ENCODE data around the gene ACAP3.

Gene ACAP3

DNA sequence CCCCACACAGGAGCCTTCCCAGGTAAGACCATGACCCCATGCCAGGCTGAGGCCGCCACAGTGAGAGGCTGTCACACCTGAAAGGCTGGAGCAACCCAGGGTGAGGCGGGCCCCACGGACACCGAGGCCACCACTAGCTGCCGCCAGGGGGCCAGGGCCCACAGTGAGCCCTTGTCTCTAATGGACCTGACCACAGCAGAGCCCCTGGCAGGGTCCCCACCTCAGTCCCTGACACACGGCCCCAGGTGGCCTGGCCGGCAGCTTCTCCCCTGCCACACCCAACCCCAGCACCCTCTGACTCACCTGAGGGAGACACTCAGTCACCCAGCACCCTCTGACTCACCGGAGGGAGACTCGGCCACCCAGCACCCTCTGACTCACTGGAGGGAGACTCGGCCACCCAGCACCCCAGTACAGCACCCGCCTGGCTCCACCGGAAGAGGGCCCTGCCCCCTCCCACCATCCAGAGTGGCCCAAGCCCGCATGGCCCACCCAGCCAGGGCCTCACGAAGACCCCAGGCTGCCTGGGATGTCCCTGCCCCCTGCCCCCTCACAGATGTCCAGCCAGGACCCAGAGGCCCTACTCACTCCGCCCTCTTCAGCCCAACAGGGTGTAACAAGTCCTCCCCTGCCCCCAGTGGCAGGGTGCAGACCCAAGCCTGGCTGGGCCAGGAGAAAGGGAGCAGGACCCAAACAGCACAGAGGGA, 37.1 kb upstream of the ACAP3 start:
- peak; percentile 58 for DNase-seq (ENCODE audit: low spot score)

DNA sequence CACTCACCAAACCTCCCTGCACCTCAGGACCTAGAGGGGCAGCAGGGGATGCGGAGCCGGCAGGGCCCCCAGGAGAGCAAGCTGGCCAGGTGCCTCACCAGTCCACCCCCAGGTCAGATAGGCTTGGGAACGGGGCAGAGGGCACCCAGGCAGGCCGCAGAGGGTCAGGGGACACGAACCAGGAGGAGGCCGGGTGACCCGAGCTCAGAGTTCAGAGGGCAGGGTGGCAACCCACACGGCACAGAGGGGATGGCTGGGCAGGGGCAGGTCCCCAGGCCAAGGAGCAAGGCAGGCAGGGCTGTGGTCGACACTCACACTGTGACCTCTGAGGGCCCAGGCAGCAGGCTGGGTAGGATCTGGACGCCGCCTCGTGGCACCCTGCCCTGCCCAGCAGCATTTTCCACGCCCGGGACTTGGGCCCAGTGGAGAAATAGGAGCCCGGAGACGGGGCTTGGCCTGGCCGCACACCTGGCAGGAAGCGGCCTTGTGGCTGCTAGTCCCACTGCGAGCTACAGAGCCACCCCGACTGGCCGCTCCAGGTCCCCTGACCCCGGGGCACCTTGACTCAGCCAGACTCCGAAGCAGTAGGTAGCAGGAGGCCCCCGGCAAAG, 36.2 kb upstream of the ACAP3 start:
- DNase-seq (ENCODE audit: low spot score): no peak

DNA sequence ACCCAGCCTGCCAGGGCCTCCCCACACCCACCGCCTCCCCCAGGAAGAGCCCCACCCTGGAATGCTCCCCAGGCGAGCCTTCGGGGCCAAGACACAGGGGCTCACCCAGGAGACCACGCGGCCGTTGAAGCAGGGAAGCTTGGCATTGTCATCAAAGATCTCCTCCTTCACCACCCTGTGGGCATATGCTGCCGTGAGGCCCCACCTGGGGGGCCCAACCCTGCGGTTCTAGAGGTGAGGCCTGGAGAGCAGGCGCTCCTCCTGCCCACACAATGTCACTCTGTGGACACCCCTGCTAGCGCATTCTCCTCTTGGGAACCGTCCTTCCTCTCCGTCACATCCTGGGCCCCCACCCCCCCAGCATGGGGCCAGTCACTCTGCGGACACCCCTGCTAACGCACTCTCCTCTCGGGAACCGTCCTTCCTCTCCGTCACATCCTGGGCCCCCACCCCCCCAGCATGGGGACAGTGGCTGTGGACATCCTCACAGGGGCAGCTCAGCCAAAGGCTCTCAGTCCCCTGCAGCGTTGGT, 34.9 kb upstream of the ACAP3 start:
- no peak for DNase-seq (ENCODE audit: low spot score)

DNA sequence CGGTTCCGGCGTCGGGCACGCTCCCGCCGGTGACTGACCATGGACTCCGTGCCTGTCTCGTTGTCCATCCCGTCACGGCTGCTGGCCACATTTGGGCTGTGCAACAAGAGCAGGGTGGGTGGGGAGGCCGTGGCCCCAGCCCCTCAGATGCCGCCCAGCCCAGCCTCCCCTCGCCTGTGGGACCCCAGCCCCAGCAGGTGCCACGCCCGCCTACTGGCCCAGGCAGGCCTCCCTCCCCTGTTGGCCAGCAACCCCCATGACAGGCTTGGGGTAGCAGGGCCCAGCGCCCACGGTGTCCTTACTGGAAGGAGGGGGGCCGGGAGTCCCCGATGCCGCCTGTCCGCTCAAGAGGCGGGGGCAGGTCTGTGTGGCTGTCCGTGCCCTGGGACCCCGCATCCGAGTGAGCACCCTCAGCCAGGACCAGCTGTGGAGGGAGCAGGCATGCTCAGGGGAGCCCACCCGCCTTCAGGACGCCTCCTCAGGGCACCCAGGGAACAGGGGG, 34.4 kb upstream of the ACAP3 start:
- no peak for DNase-seq (ENCODE audit: low spot score)

DNA sequence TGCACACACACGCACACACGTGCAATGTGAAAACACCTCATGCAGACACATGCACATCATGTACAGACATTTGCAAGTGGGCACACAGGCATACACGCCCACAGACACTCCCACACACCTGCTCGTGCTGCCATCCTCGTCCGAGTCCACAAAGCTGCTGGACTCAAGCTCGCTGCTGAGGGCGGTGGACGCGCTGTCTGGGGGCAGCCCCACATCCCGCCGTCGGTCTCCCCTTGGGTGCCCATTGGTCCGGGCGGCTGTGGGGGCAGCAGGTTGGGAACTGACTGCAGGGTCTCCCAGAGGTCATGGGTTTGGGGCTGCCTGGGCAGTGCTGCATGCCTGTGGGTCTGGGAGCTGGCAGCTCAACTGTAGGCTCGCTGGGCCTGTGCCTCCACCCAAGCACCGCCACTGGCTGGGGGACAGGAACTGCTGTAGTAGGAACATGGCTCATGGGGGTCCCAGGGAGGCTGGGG, 33.9 kb upstream of the ACAP3 start:
- DNase-seq (ENCODE audit: low spot score): no peak

DNA sequence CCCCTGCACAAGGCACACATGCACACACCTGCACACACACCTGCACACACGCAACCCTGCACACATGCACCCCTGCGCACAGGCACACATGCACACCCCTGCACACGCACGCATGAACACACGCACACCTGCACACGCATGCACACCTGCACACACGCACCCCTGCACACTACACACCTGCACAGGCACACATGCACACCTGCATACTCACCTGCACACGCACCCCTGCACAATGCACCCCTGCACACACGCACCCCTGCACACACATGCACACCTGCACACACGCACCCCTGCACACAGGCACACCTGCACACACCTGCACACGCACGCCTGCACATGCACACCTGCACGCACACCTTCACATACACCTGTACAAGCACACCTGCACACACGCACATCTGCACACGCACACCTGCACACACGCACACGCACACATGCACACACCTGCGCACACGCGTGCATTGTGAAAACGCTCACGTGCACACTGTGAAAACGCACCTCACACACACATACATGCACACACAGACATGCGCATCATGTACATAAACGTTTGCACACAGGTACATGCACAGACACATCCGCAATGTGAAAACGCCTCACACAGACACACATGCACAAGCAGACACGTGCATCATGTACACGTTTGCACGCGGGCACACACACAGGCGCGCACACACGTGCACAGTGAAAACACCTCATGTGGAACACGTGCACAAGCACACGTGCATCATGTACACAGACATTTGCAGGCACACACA, 33.2 kb upstream of the ACAP3 start:
- no peak for DNase-seq (ENCODE audit: low spot score)

DNA sequence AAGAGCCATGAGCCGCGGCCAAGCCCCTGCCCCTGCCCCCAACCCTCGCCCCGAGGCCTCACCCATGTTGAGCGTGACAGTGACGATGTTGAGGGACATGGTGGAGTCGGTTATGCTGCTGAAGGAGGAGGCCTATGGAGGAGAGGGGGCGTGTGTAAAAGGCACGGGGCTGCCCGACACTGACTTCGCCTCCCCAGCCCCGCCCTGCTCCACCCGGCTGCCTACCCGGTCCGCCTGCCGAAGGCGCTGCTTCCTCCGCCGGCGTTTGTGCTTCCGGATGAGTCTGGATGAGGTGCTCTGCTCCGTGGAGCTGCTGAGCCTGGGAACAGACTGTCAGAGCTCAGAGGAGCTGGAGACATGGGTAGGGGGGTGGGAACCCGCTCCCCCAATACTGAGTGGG, 32.5 kb upstream of the ACAP3 start:
- DNase-seq (ENCODE audit: low spot score): no peak

DNA sequence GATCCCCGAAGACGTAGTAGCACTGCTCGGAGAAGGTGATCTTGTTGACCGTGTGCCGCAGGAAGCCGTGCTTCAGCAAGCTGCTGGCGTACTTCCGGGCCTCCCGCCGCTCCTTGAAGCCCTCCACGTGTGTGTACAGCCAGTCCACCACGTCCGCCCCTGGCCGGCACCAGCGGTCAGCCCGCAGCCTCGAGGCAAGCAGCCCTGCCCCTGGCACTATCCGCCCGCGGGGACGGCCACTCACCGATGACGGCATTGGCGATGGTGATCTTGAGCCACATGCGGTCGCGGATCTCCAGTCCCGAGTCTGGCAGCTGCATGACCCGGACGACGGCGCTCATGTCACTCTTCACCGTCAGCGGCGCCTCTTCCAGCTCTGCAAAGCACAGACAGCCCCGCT, 30.5 kb upstream of the ACAP3 start:
- DNase-seq (ENCODE audit: low spot score): no peak

DNA sequence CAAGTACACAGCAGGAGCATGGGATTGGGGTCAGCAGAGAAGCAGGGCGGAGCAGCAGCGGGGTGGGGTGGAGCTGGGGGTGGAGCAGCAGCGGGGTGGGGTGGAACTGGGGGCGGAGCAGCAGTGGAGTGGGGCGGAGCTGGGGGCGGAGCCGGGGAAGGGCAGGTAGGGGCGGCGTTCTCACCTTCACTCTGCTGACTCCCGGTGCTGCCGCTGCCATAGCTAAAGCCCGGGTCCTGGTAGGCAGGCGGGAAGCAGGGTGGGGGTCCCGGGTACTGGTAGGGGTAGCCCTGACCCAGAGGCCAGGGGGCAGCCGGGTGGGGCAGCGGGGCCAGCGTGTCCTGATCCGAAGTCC, 30.0 kb upstream of the ACAP3 start:
- DNase-seq (ENCODE audit: low spot score): peak; percentile 29

DNA sequence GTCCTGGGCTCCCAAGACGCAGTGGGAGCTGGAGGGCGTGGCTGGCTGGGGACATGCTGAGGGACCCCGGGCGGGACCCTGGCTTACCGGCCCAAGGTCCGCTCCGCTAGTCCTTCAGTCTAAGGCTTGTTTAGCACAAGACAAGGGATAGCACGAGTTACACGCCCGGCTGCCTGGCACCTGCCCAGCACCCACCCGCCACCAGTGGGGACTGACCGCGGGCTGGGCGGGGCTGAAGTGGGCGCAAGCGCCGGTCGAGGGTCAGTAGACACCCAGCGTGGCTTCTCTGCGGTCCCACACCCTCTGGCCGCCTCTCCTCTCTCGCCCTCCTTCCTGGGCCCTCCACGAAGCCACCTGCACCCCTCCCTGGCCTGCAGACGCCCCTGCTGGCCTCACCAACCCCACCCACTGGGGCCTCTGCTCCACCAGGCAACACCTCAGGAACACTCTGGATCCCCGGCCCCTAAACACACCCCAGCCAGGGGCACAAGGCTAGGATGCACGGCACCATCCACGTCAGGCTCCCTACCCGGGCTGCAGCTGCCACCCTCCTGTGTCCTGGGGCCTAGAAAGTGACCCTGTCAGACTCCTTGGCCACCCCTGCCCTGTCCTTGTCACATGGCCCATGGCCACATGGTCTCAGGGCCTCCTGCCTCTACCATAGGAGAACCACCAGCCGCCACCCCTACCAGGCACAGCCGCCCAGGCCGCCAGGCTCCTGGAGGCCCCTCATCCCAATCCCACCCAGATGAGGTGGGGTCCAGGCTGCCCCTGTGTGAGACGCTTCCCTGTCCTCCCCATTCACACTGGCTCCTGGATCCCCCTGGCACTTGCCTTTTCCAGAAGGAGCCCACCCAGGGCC, 29.4 kb upstream of the ACAP3 start:
- no peak for DNase-seq (ENCODE audit: low spot score)

DNA sequence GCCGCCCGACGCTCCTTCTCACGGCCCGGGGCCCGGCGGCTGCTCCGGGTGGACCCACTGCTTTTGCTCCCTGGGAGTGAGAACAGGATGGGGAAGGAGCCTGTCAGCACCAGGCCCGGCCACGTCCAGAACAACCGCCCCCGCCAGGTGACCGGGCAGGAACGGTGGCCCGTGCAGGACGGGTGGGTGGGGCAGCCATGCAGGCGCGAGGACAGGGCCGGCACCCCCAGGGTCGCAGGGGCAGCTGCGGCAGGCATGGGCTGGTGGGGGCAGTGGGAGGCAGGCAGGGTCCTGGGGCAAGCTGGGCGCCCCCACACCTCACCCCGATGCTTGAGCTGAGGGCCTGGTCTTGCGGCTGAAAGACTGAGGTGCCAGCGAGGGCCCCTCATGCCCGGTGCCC, 28.7 kb upstream of the ACAP3 start:
- no peak for DNase-seq (ENCODE audit: low spot score)

DNA sequence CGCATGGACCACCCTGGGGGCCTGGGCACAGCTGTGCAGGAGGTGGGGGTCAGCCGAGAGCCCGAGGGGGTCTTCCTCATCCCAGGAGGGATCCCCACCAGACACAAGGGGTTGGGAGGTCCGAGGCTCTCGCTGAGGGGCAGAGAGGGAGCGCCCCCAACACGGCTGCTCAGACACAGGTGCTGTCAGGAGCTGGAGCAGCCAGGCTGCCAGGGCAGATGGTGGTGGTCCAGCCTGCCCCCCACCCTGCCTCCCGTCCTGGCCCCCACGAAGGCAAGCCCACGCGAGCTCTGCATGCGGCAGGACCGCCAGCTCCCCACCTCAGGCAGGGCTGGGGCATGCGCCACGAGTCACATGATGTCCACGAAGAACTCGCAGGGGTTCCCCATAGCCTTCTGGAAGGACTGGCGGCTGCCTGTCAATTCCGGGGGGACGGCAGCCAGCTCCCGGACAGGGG, 28.1 kb upstream of the ACAP3 start:
- no peak for DNase-seq (ENCODE audit: low spot score)

DNA sequence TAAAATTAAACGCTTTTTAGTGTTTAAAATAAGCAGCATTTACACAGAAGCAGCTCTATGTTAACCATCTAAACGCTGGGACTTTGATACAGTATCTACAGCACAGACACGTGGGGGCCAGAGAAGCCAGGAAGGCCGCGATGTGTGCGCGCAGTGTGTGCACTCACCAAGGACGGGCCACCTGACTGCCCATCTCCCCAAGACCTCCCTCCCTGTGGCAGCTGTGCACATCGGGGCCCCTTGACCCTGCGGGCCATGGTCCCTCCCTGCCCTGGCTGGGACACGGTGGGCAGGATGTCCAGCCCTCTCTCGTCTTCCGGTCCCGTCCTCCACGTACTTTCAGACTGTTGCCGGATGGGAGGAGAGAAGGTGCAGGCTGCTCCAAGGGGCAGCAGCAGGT, 27.6 kb upstream of the ACAP3 start:
- DNase-seq (ENCODE audit: low spot score): no peak

DNA sequence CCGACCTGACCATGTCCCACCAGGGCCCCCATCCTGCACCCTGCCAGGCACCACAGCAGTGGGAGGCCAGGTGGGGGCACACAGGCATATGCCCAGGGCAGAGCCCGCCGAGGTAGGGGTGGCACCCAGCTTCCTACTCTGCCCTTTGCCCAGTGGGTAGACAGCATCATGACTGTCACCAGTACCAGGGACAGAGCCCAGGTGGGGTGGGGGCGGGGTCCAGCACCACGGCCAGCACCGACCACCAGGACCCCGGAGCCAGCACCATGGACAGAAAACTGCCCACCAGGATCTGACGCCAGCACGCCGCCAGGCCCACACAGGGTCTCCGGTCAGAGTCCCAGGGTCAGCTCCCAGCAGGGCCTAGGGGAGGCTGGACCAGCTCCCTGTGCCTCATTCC, 27.1 kb upstream of the ACAP3 start:
- no peak for DNase-seq (ENCODE audit: low spot score)

DNA sequence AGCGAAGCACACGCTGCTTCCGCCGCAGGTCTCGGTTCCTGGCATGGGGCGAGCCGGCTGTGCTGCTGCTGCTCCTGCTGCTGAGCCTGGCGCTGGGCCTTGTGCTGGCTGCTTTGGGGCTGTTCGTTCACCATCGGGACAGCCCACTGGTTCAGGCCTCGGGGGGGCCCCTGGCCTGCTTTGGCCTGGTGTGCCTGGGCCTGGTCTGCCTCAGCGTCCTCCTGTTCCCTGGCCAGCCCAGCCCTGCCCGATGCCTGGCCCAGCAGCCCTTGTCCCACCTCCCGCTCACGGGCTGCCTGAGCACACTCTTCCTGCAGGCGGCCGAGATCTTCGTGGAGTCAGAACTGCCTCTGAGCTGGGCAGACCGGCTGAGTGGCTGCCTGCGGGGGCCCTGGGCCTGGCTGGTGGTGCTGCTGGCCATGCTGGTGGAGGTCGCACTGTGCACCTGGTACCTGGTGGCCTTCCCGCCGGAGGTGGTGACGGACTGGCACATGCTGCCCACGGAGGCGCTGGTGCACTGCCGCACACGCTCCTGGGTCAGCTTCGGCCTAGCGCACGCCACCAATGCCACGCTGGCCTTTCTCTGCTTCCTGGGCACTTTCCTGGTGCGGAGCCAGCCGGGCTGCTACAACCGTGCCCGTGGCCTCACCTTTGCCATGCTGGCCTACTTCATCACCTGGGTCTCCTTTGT, 26.0 kb upstream of the ACAP3 start:
- DNase-seq (ENCODE audit: low spot score): no peak

DNA sequence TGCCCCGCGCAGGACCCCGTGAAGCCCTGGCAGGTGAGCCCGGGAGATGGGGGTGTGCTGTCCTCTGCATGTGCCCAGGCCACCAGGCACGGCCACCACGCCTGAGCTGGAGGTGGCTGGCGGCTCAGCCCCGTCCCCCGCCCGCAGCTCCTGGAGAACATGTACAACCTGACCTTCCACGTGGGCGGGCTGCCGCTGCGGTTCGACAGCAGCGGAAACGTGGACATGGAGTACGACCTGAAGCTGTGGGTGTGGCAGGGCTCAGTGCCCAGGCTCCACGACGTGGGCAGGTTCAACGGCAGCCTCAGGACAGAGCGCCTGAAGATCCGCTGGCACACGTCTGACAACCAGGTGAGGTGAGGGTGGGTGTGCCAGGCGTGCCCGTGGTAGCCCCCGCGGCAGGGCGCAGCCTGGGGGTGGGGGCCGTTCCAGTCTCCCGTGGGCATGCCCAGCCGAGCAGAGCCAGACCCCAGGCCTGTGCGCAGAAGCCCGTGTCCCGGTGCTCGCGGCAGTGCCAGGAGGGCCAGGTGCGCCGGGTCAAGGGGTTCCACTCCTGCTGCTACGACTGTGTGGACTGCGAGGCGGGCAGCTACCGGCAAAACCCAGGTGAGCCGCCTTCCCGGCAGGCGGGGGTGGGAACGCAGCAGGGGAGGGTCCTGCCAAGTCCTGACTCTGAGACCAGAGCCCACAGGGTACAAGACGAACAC, 25.2 kb upstream of the ACAP3 start:
- no peak for DNase-seq (ENCODE audit: low spot score)

DNA sequence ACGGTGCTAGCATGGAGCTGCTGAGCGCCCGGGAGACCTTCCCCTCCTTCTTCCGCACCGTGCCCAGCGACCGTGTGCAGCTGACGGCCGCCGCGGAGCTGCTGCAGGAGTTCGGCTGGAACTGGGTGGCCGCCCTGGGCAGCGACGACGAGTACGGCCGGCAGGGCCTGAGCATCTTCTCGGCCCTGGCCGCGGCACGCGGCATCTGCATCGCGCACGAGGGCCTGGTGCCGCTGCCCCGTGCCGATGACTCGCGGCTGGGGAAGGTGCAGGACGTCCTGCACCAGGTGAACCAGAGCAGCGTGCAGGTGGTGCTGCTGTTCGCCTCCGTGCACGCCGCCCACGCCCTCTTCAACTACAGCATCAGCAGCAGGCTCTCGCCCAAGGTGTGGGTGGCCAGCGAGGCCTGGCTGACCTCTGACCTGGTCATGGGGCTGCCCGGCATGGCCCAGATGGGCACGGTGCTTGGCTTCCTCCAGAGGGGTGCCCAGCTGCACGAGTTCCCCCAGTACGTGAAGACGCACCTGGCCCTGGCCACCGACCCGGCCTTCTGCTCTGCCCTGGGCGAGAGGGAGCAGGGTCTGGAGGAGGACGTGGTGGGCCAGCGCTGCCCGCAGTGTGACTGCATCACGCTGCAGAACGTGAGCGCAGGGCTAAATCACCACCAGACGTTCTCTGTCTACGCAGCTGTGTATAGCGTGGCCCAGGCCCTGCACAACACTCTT, 24.5 kb upstream of the ACAP3 start:
- DNase-seq (ENCODE audit: low spot score): no peak

DNA sequence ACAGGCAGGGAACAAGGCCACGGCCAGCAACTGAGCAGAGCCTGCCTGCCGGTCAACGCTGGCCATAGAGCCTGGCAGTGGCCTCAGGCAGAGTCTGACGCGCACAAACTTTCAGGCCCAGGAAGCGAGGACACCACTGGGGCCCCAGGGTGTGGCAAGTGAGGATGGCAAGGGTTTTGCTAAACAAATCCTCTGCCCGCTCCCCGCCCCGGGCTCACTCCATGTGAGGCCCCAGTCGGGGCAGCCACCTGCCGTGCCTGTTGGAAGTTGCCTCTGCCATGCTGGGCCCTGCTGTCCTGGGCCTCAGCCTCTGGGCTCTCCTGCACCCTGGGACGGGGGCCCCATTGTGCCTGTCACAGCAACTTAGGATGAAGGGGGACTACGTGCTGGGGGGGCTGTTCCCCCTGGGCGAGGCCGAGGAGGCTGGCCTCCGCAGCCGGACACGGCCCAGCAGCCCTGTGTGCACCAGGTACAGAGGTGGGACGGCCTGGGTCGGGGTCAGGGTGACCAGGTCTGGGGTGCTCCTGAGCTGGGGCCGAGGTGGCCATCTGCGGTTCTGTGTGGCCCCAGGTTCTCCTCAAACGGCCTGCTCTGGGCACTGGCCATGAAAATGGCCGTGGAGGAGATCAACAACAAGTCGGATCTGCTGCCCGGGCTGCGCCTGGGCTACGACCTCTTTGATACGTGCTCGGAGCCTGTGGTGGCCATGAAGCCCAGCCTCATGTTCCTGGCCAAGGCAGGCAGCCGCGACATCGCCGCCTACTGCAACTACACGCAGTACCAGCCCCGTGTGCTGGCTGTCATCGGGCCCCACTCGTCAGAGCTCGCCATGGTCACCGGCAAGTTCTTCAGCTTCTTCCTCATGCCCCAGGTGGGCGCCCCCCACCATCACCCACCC, 23.6 kb upstream of the ACAP3 start, which contains the start of gene TAS1R3:
Gene TAS1R3, plus strand, starts transcription at position 213 of the 898 bp plus-strand sequence. Its CDS starts 66 bp downstream, at position 279.
- no peak for DNase-seq (ENCODE audit: low spot score)

Data from activated CD4-positive, alpha-beta T cell treated with anti-CD3 and anti-CD28 coated beads, Interleukin-2, Interleukin-4, amounts not matched to agents 100 ng/mL and 50 ng/mL, durations not matched to agents 16 hours and 8 hours (primary cell).